ENCODE measurements around the gene RNF10.

Gene RNF10

GRCh38 chr12:120618954-120619615 is 84.9 kb downstream of the RNF10 start:
- DNase-seq, result no peak

- no peak for DNase-seq
Observed at GRCh38 chr12:120620624-120621023, 86.5 kb downstream of the RNF10 start.

GRCh38 chr12:120625557-120626419 is 91.6 kb downstream of the RNF10 start:
- DNase-seq, result no peak

All from T-helper 9 cell (primary cell).